HepG2 (cell line): ENCODE measurements around the gene TPPP2. TPM values are rescaled to one million over a fixed set of nuclear protein-coding genes. Genes with fewer than 3 reads are reported as not detected.

Source experiments
- BCL6 ChIP-seq: IDR thresholded peaks from 2 replicates; pipeline ENCODE4 v1.6.1; 2016; ENCODE audit warnings: missing genetic modification reagents, missing compliant biosample characterization
- FOXA3 ChIP-seq: IDR thresholded peaks from 2 replicates; pipeline ENCODE4 v1.6.1; 2016; ENCODE audit warnings: missing genetic modification reagents, missing compliant biosample characterization
- HNRNPK ChIP-seq: fragments of 200-400 bp; formaldehyde crosslinking; IDR thresholded peaks from 2 replicates; pipeline ENCODE4 v1.6.1; 2018; ENCODE audit warnings: low read length, low read depth, moderate library complexity, mild to moderate bottlenecking; ENCODE audit not compliant: poor library complexity, severe bottlenecking
- IRF9 ChIP-seq: sonication (generic); formaldehyde crosslinking; IDR thresholded peaks from 2 replicates; pipeline ENCODE4 v1.8.0; 2022; ENCODE audit warnings: missing genetic modification reagents, mild to moderate bottlenecking, borderline replicate concordance
- KAT8 ChIP-seq: IDR thresholded peaks from 2 replicates; pipeline ENCODE4 v1.6.1; 2016; ENCODE audit warnings: missing genetic modification reagents, missing compliant biosample characterization
- KLF6 ChIP-seq: IDR thresholded peaks from 2 replicates; pipeline ENCODE4 v1.8.0; 2016; ENCODE audit warnings: missing biosample characterization, missing genetic modification reagents
- NFE2L1 ChIP-seq: sonication (generic); formaldehyde crosslinking; IDR thresholded peaks from 2 replicates; pipeline ENCODE4 v1.4.0; 2020; ENCODE audit warnings: missing genetic modification reagents, mild to moderate bottlenecking, borderline replicate concordance
- NR3C1 ChIP-seq: sonication (generic); formaldehyde crosslinking; IDR thresholded peaks from 2 replicates; pipeline ENCODE4 v1.4.0; 2020; ENCODE audit warnings: missing genetic modification reagents
- RARG ChIP-seq: sonication (generic); formaldehyde crosslinking; IDR thresholded peaks from 2 replicates; pipeline ENCODE4 v1.4.0; 2020; ENCODE audit warnings: low read depth, mild to moderate bottlenecking, missing genetic modification reagents
- RXRB ChIP-seq: IDR thresholded peaks from 2 replicates; pipeline ENCODE4 v1.6.1; 2016; ENCODE audit warnings: borderline replicate concordance, missing genetic modification reagents, missing compliant biosample characterization
- SMYD3 ChIP-seq: sonication (generic); formaldehyde crosslinking; IDR thresholded peaks from 2 replicates; pipeline ENCODE4 v1.8.1; 2023; ENCODE audit warnings: mild to moderate bottlenecking, missing genetic modification reagents
- TBX2 ChIP-seq: sonication (generic); formaldehyde crosslinking; IDR thresholded peaks from 2 replicates; pipeline ENCODE4 v1.5.0; 2020; ENCODE audit warnings: missing genetic modification reagents, mild to moderate bottlenecking, borderline replicate concordance
- TEAD2 ChIP-seq: sonication (generic); formaldehyde crosslinking; IDR thresholded peaks from 2 replicates; pipeline ENCODE4 v1.9.0; 2021; ENCODE audit warnings: missing genetic modification reagents
- TGIF2 ChIP-seq: IDR thresholded peaks from 2 replicates; pipeline ENCODE4 v1.6.1; 2016; ENCODE audit warnings: control low read depth, missing compliant biosample characterization
- ZBTB44 ChIP-seq: sonication (generic); formaldehyde crosslinking; IDR thresholded peaks from 2 replicates; pipeline ENCODE4 v1.4.0; 2020; ENCODE audit warnings: missing genetic modification reagents
- ZIK1 ChIP-seq: sonication (generic); formaldehyde crosslinking; IDR thresholded peaks from 2 replicates; pipeline ENCODE4 v1.5.0; 2020; ENCODE audit warnings: mild to moderate bottlenecking, low read depth, missing genetic modification reagents, borderline replicate concordance
- ZNF17 ChIP-seq: sonication (generic); formaldehyde crosslinking; IDR thresholded peaks from 2 replicates; pipeline ENCODE4 v1.5.0; 2020; ENCODE audit warnings: mild to moderate bottlenecking, missing genetic modification reagents
- ZNF350 ChIP-seq: sonication (generic); formaldehyde crosslinking; IDR thresholded peaks from 2 replicates; pipeline ENCODE4 v1.4.0; 2020; ENCODE audit warnings: mild to moderate bottlenecking, low read depth, missing genetic modification reagents, borderline replicate concordance
- ZNF446 ChIP-seq: sonication (generic); formaldehyde crosslinking; IDR thresholded peaks from 2 replicates; pipeline ENCODE4 v1.5.0; 2020; ENCODE audit warnings: mild to moderate bottlenecking, missing genetic modification reagents
- ZNF562 ChIP-seq: sonication (generic); formaldehyde crosslinking; IDR thresholded peaks from 2 replicates; pipeline ENCODE4 v1.8.0; 2022; ENCODE audit warnings: missing genetic modification reagents, borderline replicate concordance
- ZNF572 ChIP-seq: sonication (generic); formaldehyde crosslinking; IDR thresholded peaks from 2 replicates; pipeline ENCODE4 v1.5.1; 2020; ENCODE audit warnings: mild to moderate bottlenecking, missing genetic modification reagents
- polyA plus RNA-seq, 8 experiments: library from polyadenylated mRNA; depleted of rRNA in 3 of 8; stranded (reverse) in 7 of 8; unstranded in 1 of 8; fragments of >200 nt; fragmentation: Illumina TruSeq in 4 of 8; extraction: Trizol in 4 of 8; gene quantifications; 2 replicates each; pipeline versions ENCODE4 v1.2.1 to v1.2.3, GENCODE V29; 2011 to 2016; ENCODE audit warnings: low read depth in 4 of 8, missing spikeins in 1 of 8, mixed read lengths in 1 of 8; ENCODE audit not compliant: insufficient read depth in 1 of 8
- total RNA-seq, 5 experiments: library from RNA; depleted of rRNA; stranded (reverse); fragments of >200 nt; fragmentation: Illumina TruSeq; extraction: Trizol; gene quantifications; 2 replicates each; pipeline ENCODE4 v1.2.3, GENCODE V29; 2016; ENCODE audit warnings: low read depth in 1 of 5
- TF ChIP-seq, protein P1 (sequence below): sonication (generic); IDR thresholded peaks from 2 replicates; pipeline ENCODE4 v1.6.1; 2016; ENCODE audit warnings: low read depth, borderline replicate concordance
- TF ChIP-seq, protein P2 (sequence below): sonication (generic); formaldehyde crosslinking; IDR thresholded peaks from 2 replicates; pipeline ENCODE4 v1.4.0; 2020; ENCODE audit warnings: missing genetic modification reagents
- TF ChIP-seq, protein P3 (sequence below): IDR thresholded peaks from 2 replicates; pipeline ENCODE4 v1.6.1; 2016; ENCODE audit warnings: low read depth, borderline replicate concordance

The TPPP2 gene
- total and polyA plus RNA-seq, 2 of the 13 experiments (the other 11 are each of a cell fraction or from before 2014, with no cell fraction given): 0.58 to 4.2 TPM

DNA sequence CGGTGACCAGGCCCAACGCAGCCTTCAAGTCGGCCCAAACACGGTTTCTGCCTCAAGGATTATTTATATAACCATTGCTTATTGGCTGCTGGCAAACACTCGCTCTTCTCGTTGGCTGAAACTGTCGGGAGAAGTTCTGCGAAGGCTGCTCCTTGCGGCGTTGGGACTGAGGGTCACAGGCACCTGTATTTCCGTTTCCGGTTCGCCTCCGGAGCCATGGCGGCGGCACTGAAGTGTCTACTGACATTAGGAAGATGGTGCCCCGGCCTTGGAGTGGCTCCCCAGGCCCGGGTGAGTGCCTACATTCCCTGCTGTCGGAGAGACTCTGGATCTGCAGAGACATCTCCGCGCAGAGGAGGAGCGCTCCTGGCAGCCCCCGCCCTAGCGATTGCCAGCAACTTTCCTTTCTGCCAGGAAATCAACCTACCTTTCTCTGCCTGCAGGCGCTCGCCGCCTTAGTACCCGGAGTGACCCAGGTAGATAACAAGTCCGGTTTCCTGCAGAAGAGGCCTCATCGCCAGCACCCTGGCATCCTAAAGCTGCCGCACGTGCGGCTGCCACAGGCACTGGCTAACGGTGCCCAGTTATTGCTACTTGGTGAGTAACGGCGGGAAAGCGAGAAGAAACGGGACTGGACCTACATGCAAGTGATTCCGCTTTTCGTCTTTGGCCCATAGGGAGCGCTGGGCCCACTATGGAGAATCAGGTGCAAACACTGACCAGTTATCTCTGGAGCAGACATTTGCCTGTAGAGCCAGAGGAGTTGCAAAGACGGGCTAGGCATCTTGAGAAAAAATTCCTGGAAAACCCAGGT lies 40.0 kb upstream of the TPPP2 start, which contains the start of gene METTL17 (continued):
- TF ChIP-seq, protein P1, sequence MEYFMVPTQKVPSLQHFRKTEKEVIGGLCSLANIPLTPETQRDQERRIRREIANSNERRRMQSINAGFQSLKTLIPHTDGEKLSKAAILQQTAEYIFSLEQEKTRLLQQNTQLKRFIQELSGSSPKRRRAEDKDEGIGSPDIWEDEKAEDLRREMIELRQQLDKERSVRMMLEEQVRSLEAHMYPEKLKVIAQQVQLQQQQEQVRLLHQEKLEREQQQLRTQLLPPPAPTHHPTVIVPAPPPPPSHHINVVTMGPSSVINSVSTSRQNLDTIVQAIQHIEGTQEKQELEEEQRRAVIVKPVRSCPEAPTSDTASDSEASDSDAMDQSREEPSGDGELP: 0 out of 2 replicates have a peak, but pooled peaks have one; percentile 13
- TF ChIP-seq FOXA3 (CRISPR knock-in tag): peak; percentile 17; the same call in 1 of the 2 replicates
- TF ChIP-seq RXRB (CRISPR knock-in tag): peak; percentile 54
- no peak for TF ChIP-seq HNRNPK
- TF ChIP-seq TEAD2: no peak
- TF ChIP-seq TBX2 (CRISPR knock-in tag): peak; percentile 63
- TF ChIP-seq BCL6 (CRISPR knock-in tag): peak; percentile 46
- no peak for TF ChIP-seq ZNF562 (CRISPR knock-in tag)
- TF ChIP-seq TGIF2 (CRISPR knock-in tag): 0 out of 2 replicates have a peak, but pooled peaks have one; percentile 16
- peak; percentile 94 for TF ChIP-seq KAT8 (CRISPR knock-in tag)
- TF ChIP-seq IRF9 (CRISPR knock-in tag): peak; percentile 48; the same call in 1 of the 2 replicates
- TF ChIP-seq, protein P2, sequence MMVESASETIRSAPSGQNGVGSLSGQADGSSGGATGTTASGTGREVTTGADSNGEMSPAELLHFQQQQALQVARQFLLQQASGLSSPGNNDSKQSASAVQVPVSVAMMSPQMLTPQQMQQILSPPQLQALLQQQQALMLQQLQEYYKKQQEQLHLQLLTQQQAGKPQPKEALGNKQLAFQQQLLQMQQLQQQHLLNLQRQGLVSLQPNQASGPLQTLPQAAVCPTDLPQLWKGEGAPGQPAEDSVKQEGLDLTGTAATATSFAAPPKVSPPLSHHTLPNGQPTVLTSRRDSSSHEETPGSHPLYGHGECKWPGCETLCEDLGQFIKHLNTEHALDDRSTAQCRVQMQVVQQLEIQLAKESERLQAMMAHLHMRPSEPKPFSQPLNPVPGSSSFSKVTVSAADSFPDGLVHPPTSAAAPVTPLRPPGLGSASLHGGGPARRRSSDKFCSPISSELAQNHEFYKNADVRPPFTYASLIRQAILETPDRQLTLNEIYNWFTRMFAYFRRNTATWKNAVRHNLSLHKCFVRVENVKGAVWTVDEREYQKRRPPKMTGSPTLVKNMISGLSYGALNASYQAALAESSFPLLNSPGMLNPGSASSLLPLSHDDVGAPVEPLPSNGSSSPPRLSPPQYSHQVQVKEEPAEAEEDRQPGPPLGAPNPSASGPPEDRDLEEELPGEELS: no peak
- TF ChIP-seq ZBTB44 (CRISPR knock-in tag): no peak
- no peak for TF ChIP-seq ZNF17 (CRISPR knock-in tag)
- no peak; the same call in 1 of the 2 replicates for TF ChIP-seq NFE2L1 (CRISPR knock-in tag)
- TF ChIP-seq, protein P3, sequence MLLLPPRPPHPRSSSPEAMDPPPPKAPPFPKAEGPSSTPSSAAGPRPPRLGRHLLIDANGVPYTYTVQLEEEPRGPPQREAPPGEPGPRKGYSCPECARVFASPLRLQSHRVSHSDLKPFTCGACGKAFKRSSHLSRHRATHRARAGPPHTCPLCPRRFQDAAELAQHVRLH: 0 out of 2 replicates have a peak, but pooled peaks have one; percentile 45
- TF ChIP-seq SMYD3: 0 out of 2 replicates have a peak, but pooled peaks have one; percentile 68
- peak; percentile 86 for TF ChIP-seq ZNF350
- TF ChIP-seq KLF6 (CRISPR knock-in tag): no peak
- no peak for TF ChIP-seq ZIK1
- TF ChIP-seq NR3C1 (CRISPR knock-in tag): no peak
- TF ChIP-seq ZNF446 (CRISPR knock-in tag): 0 out of 2 replicates have a peak, but pooled peaks have one; percentile 56
- 0 out of 2 replicates have a peak, but pooled peaks have one; percentile 72 for TF ChIP-seq ZNF572 (CRISPR knock-in tag)
- no peak for TF ChIP-seq RARG
